ENCODE measurements around the gene TNFSF9.

GRCh38 chr19:6556043-6556449 is 25.2 kb downstream of the TNFSF9 start:
- TF ChIP-seq POLR2AphosphoS5 (IDR thresholded peaks at IDR 0.05; ENCODE audit: low read depth, low read length) (no peak), SPI1 (IDR thresholded peaks at IDR 0.05; ENCODE audit: low read depth, low read length) (no peak), POLR2A (IDR thresholded peaks at IDR 0.05; ENCODE audit: low read depth, low read length) (no peak), TAF1 (IDR thresholded peaks at IDR 0.05; ENCODE audit: low read depth, low read length) (no peak), PAX5 (IDR thresholded peaks at IDR 0.05; ENCODE audit: insufficient read depth, low read length, severe bottlenecking) (no peak)
